Measurements from ENCODE around the gene JAGN1. TPM values are rescaled to one million over a fixed set of nuclear protein-coding genes. Genes with fewer than 3 reads are reported as not detected.

JAGN1 gene
- polyA plus RNA-seq, 1 of the 3 experiments (the other 2 are of a cell fraction) = 41.6 TPM

- H4K20me1 ChIP-seq (ENCODE audit: insufficient read depth) = no peaks in the 10 kb centered on the region
- no peak overlapping the region for H3K27ac ChIP-seq (ENCODE audit: low read depth in 2 of 2, low read length in 1 of 2)
- ChIA-PET CTCF (no interaction called here), POLR2A (no interaction called here)
- H3K4me3 ChIP-seq (ENCODE audit: low read depth in 2 of 2, low read length in 1 of 2) = no peak overlapping the region
- no peaks in the 10 kb centered on the region for H3K36me3 ChIP-seq (replicated peaks in 1 of 2; ENCODE audit: control insufficient read depth in 1 of 2, insufficient read depth in 2 of 2, low read length in 1 of 2)
- peaks cover 6% of the 10 kb centered on the region for H3F3A ChIP-seq (replicated peaks; ENCODE audit: insufficient read depth)
- no peak overlapping the region for H3K9ac ChIP-seq
- H3K9me3 ChIP-seq = no peaks in the 10 kb centered on the region
- 100% methylated on average over 10 of the region's 12 CpGs for WGBS (ENCODE audit: low lambda C conversion rate)
- H3K79me2 ChIP-seq (ENCODE audit: insufficient read depth) = no peaks in the 10 kb centered on the region
- H3K4me1 ChIP-seq (ENCODE audit: control insufficient read depth in 1 of 2, insufficient read depth in 2 of 2, low read depth in 1 of 2, low read length in 1 of 2) = peaks cover 0 to 2% of the 10 kb centered on the region in 2 experiments; a peak in 1 of 4 replicates
- H3K9me2 ChIP-seq = no peaks in the 10 kb centered on the region
- DNase-seq = no peak
- no peak overlapping the region for H3K4me2 ChIP-seq
- no peak for TF ChIP-seq MXI1 (IDR thresholded peaks at IDR 0.05; ENCODE audit: low read depth, low read length)
- TF ChIP-seq FOXJ3 (CRISPR knock-in tag; IDR thresholded peaks at IDR 0.05) = no peak
- TF ChIP-seq TEAD4 (IDR thresholded peaks at IDR 0.05; ENCODE audit: borderline replicate concordance, insufficient read depth) = no peak
- TF ChIP-seq FOSL2 (IDR thresholded peaks at IDR 0.05; ENCODE audit: borderline replicate concordance, low read depth) = no peak
- no peak for TF ChIP-seq SMC3 (IDR thresholded peaks at IDR 0.05; ENCODE audit: low read depth, low read length)
- TF ChIP-seq POLR2AphosphoS5 (IDR thresholded peaks at IDR 0.05; ENCODE audit: low read depth, low read length) = no peak
- no peak for TF ChIP-seq GABPA (IDR thresholded peaks at IDR 0.05; ENCODE audit: low read depth)
- no peak for TF ChIP-seq GATA2 (CRISPR knock-in tag; IDR thresholded peaks at IDR 0.05)
- no peak for TF ChIP-seq MEF2A (IDR thresholded peaks at IDR 0.05; ENCODE audit: borderline replicate concordance, low read depth)
- TF ChIP-seq SIN3A (IDR thresholded peaks at IDR 0.05; ENCODE audit: borderline replicate concordance, low read depth, low read length) = no peak
- no peak for TF ChIP-seq EP300 (IDR thresholded peaks at IDR 0.05; ENCODE audit: borderline replicate concordance in 1 of 2, low read depth in 1 of 2, low read length in 1 of 2)
- no peak for TF ChIP-seq TCF12 (IDR thresholded peaks at IDR 0.05)
- TF ChIP-seq FOXM1 (IDR thresholded peaks at IDR 0.05; ENCODE audit: low read depth) = no peak
- TF ChIP-seq EZH2phosphoT487 (IDR thresholded peaks at IDR 0.05; ENCODE audit: borderline replicate concordance, low read depth) = no peak
- TF ChIP-seq JUND (IDR thresholded peaks at IDR 0.05) = no peak
- no peak for TF ChIP-seq USF2 (IDR thresholded peaks at IDR 0.05; ENCODE audit: borderline replicate concordance, low read depth, low read length)
- no peak for TF ChIP-seq TAF1 (IDR thresholded peaks at IDR 0.05; ENCODE audit: borderline replicate concordance, low read depth, low read length)
- TF ChIP-seq RXRA (IDR thresholded peaks at IDR 0.05; ENCODE audit: borderline replicate concordance, low read depth) = no peak
- TF ChIP-seq, protein P1, sequence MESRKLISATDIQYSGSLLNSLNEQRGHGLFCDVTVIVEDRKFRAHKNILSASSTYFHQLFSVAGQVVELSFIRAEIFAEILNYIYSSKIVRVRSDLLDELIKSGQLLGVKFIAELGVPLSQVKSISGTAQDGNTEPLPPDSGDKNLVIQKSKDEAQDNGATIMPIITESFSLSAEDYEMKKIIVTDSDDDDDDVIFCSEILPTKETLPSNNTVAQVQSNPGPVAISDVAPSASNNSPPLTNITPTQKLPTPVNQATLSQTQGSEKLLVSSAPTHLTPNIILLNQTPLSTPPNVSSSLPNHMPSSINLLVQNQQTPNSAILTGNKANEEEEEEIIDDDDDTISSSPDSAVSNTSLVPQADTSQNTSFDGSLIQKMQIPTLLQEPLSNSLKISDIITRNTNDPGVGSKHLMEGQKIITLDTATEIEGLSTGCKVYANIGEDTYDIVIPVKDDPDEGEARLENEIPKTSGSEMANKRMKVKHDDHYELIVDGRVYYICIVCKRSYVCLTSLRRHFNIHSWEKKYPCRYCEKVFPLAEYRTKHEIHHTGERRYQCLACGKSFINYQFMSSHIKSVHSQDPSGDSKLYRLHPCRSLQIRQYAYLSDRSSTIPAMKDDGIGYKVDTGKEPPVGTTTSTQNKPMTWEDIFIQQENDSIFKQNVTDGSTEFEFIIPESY (IDR thresholded peaks at IDR 0.05; ENCODE audit: borderline replicate concordance, low read depth) = no peak
- no peak for TF ChIP-seq NRF1 (IDR thresholded peaks at IDR 0.05; ENCODE audit: low read depth, low read length)
- no peak overlapping the region for H2AFZ ChIP-seq (ENCODE audit: low read depth)
- H3K27me3 ChIP-seq (ENCODE audit: insufficient read depth) = no peaks in the 10 kb centered on the region
Observed at GRCh38 chr3:9876991-9877390, 13.4 kb upstream of the JAGN1 start.
